Stimulated activated CD8-positive, alpha-beta memory T cell treated with anti-CD3 and anti-CD28 coated beads, Interleukin-7, amount 100 ng/mL, for 1 hour (primary cell): ENCODE data around the gene CRYBG1.

ENCODE experiments used
- DNase-seq, 2 donors: peaks; one replicate each; pipeline ENCODE4 v3.0.0-alpha.2; 2020; ENCODE audit warnings: low read depth in 2 of 2

The CRYBG1 gene, protein sequence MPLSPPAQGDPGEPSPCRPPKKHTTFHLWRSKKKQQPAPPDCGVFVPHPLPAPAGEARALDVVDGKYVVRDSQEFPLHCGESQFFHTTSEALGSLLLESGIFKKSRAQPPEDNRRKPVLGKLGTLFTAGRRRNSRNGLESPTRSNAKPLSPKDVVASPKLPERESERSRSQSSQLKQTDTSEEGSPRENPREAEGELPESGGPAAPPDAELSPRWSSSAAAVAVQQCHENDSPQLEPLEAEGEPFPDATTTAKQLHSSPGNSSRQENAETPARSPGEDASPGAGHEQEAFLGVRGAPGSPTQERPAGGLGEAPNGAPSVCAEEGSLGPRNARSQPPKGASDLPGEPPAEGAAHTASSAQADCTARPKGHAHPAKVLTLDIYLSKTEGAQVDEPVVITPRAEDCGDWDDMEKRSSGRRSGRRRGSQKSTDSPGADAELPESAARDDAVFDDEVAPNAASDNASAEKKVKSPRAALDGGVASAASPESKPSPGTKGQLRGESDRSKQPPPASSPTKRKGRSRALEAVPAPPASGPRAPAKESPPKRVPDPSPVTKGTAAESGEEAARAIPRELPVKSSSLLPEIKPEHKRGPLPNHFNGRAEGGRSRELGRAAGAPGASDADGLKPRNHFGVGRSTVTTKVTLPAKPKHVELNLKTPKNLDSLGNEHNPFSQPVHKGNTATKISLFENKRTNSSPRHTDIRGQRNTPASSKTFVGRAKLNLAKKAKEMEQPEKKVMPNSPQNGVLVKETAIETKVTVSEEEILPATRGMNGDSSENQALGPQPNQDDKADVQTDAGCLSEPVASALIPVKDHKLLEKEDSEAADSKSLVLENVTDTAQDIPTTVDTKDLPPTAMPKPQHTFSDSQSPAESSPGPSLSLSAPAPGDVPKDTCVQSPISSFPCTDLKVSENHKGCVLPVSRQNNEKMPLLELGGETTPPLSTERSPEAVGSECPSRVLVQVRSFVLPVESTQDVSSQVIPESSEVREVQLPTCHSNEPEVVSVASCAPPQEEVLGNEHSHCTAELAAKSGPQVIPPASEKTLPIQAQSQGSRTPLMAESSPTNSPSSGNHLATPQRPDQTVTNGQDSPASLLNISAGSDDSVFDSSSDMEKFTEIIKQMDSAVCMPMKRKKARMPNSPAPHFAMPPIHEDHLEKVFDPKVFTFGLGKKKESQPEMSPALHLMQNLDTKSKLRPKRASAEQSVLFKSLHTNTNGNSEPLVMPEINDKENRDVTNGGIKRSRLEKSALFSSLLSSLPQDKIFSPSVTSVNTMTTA (N-terminal part only)

DNA sequence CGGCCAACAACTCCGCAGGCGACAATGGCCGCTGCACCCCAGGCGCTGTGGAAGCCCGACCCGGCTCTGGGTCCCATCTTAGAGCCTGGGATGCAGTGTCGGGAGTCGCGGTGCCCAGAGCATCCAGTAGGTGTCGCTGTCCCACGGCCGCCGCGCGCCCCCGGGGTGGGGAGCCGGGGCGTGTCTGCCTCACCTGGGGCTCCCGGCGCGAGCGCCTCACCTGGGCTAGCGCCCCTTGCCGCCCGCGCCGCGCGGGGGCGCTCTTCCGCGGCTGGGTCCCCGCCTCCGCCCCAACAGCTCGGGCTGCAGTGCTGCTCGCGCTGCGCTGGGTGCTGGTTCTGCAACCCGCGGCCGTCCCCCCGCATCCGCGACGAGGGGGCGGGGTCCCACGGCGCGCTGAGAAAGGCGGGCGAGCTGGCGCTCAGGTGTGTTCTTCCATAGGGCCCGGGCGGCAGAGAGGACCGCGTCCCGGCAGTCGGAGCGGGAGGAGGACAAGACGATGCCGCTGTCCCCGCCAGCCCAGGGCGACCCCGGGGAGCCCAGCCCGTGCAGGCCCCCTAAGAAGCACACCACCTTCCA, at the start of gene CRYBG1:
TSS of gene CRYBG1 (plus strand) at position 308 of the 579 bp plus-strand sequence. CDS start at position 500, 192 bp downstream.
- peak; percentile 29 to 40 for DNase-seq

GRCh38 chr6:106315765-106316374, 44.6 kb upstream of the CRYBG1 start:
- no peak for DNase-seq

DNA sequence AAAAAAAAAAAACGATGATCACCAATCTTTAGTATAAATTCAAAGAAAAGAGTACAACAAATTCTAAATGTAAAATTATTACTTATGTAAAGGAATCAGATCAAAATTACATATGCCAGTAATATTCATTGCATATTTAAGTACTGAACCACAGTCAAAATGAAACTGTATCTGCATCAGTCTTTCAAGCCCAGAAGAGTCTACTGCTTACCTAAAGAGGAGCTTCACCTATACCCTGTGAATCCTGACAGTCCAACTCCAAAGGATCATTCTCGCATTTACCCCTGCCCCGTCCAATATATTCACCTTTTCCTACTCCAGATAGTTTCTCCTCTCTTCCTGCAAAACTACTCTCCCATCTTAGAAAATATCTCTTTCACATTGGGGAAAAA, 44.1 kb upstream of the CRYBG1 start:
- DNase-seq, result no peak

DNA sequence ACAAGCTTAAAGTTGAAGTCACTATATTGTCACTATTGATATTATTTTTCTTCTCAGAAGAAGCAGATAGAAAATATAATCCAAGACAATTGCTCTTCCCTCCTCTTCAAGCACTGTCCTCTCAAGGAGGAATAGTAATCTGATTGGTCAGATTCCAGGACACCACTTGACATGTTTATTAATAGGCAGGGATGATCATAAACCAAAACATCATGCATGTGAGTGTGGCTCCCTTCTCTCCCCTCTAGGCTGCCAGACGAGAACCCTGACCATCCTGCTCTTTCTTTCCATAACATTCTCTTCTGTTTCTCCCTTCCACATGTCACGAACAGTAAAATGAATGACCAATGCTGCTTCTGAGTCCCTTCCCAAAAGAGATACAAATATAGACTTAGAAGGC, 42.5 kb upstream of the CRYBG1 start:
- DNase-seq, result no peak

DNA sequence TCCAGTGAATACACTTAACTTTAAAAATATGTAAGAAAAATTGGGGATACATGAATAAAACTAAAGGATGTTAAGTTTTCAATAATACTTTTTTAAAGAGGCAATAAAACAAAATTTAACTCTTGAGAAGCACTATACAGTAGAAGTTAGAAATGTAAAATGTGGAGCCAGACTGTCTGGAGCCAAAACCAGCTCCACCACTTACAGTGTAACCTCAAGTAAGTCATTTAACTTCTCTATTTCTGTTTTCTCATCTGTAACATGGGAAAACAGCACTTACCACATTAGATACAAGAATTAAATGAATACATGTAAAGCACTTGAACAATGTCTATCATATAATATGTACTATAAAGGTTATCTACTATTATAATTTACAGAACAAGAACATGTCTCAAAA, 41.7 kb upstream of the CRYBG1 start:
- no peak for DNase-seq

GRCh38 chr6:106321940-106322339, 38.6 kb upstream of the CRYBG1 start:
- no peak for DNase-seq

- no peak for DNase-seq
Observed at GRCh38 chr6:106324726-106325335, 35.7 kb upstream of the CRYBG1 start.

GRCh38 chr6:106325336-106326178, 35.0 kb upstream of the CRYBG1 start, which contains the start of gene ATG5:
Gene ATG5, minus strand, starts transcription at chr6:106325760. Its CDS starts 9,552 bp downstream, at chr6:106316208.
- peak; percentile 100 for DNase-seq

DNA sequence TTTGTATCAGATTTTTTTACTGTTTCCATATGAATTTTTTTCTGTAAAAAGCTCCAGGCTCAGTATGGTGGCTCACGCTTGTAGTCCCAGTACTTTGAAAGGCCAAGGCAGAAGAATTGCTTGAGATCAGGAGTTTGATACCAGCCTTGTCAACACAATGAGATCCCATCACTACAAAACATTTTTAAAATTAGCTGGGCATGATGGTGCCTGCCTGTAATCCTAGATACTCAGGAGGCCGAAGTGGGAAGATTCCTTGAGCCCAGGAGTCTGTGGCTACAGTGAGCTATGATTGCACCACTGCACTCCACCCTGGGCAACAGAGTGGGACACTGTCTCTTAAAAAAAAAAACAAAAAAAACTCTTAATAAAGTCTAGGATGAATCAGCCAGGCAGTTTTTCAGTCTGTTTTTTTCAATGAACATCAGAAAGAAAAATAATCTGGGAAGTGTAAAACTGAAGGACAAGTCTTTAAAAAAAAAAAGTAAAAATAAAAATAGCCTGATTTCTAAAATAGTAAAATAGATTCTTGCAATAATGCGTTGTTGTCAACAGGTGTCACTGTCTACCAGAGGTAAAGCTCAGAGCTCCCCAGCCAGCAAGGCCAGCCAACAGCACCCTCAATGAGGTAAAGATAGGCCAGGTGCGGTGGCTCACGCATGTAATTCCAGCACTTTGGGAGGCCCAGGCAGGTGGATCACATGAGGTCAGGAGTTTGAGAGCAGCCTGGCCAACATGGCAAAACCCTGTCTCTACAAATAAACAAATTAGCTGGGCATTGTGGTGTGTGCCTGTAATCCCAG, 25.7 kb upstream of the CRYBG1 start:
- peak in 1 of 2 donors; percentile 11 for DNase-seq

GRCh38 chr6:106339334-106340029, 21.0 kb upstream of the CRYBG1 start:
- DNase-seq, result peak in 1 of 2 donors; percentile 21

DNA sequence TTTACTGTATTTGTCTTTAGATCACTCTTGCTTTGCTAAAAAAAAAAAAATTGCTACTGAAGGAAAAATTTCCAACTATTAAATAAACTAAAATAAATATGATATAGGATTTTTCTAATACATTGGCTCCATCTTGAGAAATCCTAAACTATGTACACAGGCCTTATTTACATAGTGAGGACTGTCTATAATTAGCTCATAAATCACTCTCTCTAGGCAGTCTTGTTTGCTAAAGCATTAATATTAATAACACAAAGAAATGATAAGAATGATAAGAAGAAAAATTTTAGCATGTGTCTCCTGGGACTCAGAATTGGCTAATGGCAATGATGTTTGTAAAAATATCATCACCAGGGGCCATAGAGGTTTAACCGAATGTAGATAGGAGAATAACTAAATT, 13.3 kb upstream of the CRYBG1 start:
- DNase-seq, result no peak

GRCh38 chr6:106356378-106356777, 4.1 kb upstream of the CRYBG1 start:
- no peak for DNase-seq

DNA sequence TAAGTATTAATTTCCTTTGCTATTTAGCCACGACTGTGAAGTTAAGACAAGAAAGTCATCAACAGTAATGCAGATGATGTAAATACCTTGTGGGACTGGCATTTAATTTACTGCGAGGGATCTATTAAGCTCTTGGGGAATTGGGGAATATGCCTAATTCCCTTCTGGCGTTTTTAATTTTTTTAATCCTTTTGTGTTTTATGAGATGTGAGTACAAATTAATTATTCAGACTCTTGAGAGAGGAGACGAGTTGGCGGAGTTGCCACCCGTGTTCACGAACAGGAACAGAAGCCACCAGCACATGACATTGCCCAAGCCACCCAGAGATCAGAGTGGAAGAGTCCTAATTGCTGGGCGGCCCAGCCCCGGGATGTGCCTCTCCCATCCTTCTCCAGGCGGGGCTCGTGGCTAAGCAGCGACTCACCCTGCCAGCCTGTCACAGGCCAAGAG, 533 bp upstream of the CRYBG1 start:
- no peak for DNase-seq

GRCh38 chr6:106360989-106361430, 493 bp downstream of the CRYBG1 start:
- no peak for DNase-seq

- no peak for DNase-seq
Observed at GRCh38 chr6:106363401-106364138, 3.1 kb downstream of the CRYBG1 start.

GRCh38 chr6:106369739-106370138, 9.2 kb downstream of the CRYBG1 start:
- DNase-seq, result no peak

DNA sequence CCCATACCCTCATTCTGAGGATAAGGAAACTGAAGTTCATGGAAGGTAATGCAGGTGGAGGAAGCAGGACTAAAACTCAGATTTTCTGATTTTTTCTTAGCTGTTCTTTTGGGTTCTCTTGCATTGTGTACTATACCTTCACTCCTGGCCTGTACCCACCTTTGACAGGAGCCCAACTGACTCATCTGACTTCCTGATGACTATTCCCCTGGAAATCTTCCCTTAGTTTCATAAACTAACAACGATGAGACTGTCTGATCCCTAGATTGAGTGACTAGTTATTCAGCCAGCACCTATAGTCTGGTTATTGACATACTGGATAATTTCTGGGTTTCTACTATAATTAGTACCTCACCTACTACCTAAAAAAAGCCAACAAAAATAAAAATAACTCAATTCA, 10.1 kb downstream of the CRYBG1 start:
- no peak for DNase-seq
